ENCODE measurements around the gene SLC9C1.

The SLC9C1 gene

GRCh38 chr3:112280266-112280665 lies 13.8 kb downstream of the SLC9C1 start:
- no peak for DNase-seq (ENCODE audit: extremely low read depth, low read depth)
- no peak for TF ChIP-seq CTCF (IDR thresholded peaks at IDR 0.05; ENCODE audit: low read depth, low read length)

- no peak for DNase-seq (ENCODE audit: extremely low read depth, low read depth)
- TF ChIP-seq CTCF (IDR thresholded peaks at IDR 0.05; ENCODE audit: low read depth, low read length), result no peak
Measured at GRCh38 chr3:112273536-112273935, 20.5 kb downstream of the SLC9C1 start.

GRCh38 chr3:112261742-112262141 lies 32.3 kb downstream of the SLC9C1 start:
- DNase-seq (ENCODE audit: extremely low read depth, low read depth), result no peak
- no peak for TF ChIP-seq CTCF (IDR thresholded peaks at IDR 0.05; ENCODE audit: low read depth, low read length)

- TF ChIP-seq CTCF (IDR thresholded peaks at IDR 0.05; ENCODE audit: low read depth, low read length), result no peak
- no peak for DNase-seq (ENCODE audit: extremely low read depth, low read depth)
Measured at GRCh38 chr3:112260563-112260962, 33.5 kb downstream of the SLC9C1 start.

- no peak for DNase-seq (ENCODE audit: extremely low read depth, low read depth)
- TF ChIP-seq CTCF (IDR thresholded peaks at IDR 0.05; ENCODE audit: low read depth, low read length), result no peak
Measured at GRCh38 chr3:112253301-112253971, 40.6 kb downstream of the SLC9C1 start.

- TF ChIP-seq CTCF (IDR thresholded peaks at IDR 0.05; ENCODE audit: low read depth, low read length), result no peak
- no peak for DNase-seq (ENCODE audit: extremely low read depth, low read depth)
Measured at GRCh38 chr3:112247900-112248299, 46.1 kb downstream of the SLC9C1 start.

- TF ChIP-seq CTCF (IDR thresholded peaks at IDR 0.05; ENCODE audit: low read depth, low read length), result no peak
- DNase-seq (ENCODE audit: extremely low read depth, low read depth), result no peak
Measured at GRCh38 chr3:112247350-112247749, 46.7 kb downstream of the SLC9C1 start.

Measured in AG09319 (cell line).